ENCODE measurements around the gene EN2.

GRCh38 chr7:155483868-155484325 is 26.0 kb downstream of the EN2 start:
- no peak for TF ChIP-seq CTCF (IDR thresholded peaks at IDR 0.05)
- no peak for TF ChIP-seq EP300 (IDR thresholded peaks at IDR 0.05)
- no peak for TF ChIP-seq POLR2AphosphoS5 (IDR thresholded peaks at IDR 0.05)
- TF ChIP-seq POLR2A (IDR thresholded peaks at IDR 0.05), result no peak

All from gastroesophageal sphincter (tissue), 3 donors.